Cerebellar cortex (tissue), 1 donor: Measurements from ENCODE around the gene CDK13.
A peak's percentile ranks its signal among the peaks of the same experiment; 100 is the strongest.
"Not testable (repeated sequence)": the region's sequence is repeated elsewhere in the genome, so short reads cannot be mapped to it uniquely, and the experiment has no call there.

ENCODE experiments used
- DNase-seq: peaks from one replicate; pipeline ENCODE4 v3.0.0-alpha.2; 2015; ENCODE audit warnings: low spot score

CDK13 gene

GRCh38 chr7:40097728-40098127 lies 147.7 kb downstream of the CDK13 start:
- no peak for DNase-seq

GRCh38 chr7:40098810-40099209 lies 148.8 kb downstream of the CDK13 start:
- DNase-seq, result no peak

- DNase-seq, result no peak
Measured at GRCh38 chr7:40099837-40100236, 149.8 kb downstream of the CDK13 start.

- no peak for DNase-seq
Measured at GRCh38 chr7:40101201-40101600, 151.1 kb downstream of the CDK13 start.

- DNase-seq, result no peak
Measured at GRCh38 chr7:40102897-40103296, 152.8 kb downstream of the CDK13 start.

- DNase-seq, result no peak
Measured at GRCh38 chr7:40105879-40106473, 155.9 kb downstream of the CDK13 start.

GRCh38 chr7:40115936-40116335 lies 165.9 kb downstream of the CDK13 start:
- DNase-seq, result no peak

GRCh38 chr7:40117199-40117598 lies 167.1 kb downstream of the CDK13 start:
- DNase-seq, result not testable (repeated sequence)

GRCh38 chr7:40118201-40118600 lies 168.1 kb downstream of the CDK13 start:
- not testable (repeated sequence) for DNase-seq

- DNase-seq, result no peak
Measured at GRCh38 chr7:40120020-40120419, 170.0 kb downstream of the CDK13 start.

- DNase-seq, result not testable (repeated sequence)
Measured at GRCh38 chr7:40122100-40122939, 172.3 kb downstream of the CDK13 start.

GRCh38 chr7:40122940-40123254 lies 172.8 kb downstream of the CDK13 start:
- no peak for DNase-seq

- DNase-seq, result peak; percentile 19
Measured at GRCh38 chr7:40133561-40134427, 183.7 kb downstream of the CDK13 start.

- DNase-seq, result peak; percentile 88
Measured at GRCh38 chr7:40134428-40135316, 184.6 kb downstream of the CDK13 start, which contains the start of the genes MPLKIP and SUGCT. TSS of gene MPLKIP (minus strand) at chr7:40134622. CDS start at chr7:40134567, 55 bp downstream. TSS of gene SUGCT (plus strand) at chr7:40135005.

GRCh38 chr7:40135317-40135610 lies 185.2 kb downstream of the CDK13 start:
- no peak for DNase-seq

- DNase-seq, result no peak
Measured at GRCh38 chr7:40137563-40137962, 187.5 kb downstream of the CDK13 start.

GRCh38 chr7:40138973-40139372 lies 188.9 kb downstream of the CDK13 start:
- DNase-seq, result no peak

GRCh38 chr7:40139891-40140290 lies 189.8 kb downstream of the CDK13 start:
- not testable (repeated sequence) for DNase-seq

GRCh38 chr7:40141916-40142315 lies 191.9 kb downstream of the CDK13 start:
- DNase-seq, result not testable (repeated sequence)

GRCh38 chr7:40145596-40146130 lies 195.6 kb downstream of the CDK13 start:
- DNase-seq, result not testable (repeated sequence)
